ENCODE data around the gene DCUN1D2.

DCUN1D2 gene

DNA sequence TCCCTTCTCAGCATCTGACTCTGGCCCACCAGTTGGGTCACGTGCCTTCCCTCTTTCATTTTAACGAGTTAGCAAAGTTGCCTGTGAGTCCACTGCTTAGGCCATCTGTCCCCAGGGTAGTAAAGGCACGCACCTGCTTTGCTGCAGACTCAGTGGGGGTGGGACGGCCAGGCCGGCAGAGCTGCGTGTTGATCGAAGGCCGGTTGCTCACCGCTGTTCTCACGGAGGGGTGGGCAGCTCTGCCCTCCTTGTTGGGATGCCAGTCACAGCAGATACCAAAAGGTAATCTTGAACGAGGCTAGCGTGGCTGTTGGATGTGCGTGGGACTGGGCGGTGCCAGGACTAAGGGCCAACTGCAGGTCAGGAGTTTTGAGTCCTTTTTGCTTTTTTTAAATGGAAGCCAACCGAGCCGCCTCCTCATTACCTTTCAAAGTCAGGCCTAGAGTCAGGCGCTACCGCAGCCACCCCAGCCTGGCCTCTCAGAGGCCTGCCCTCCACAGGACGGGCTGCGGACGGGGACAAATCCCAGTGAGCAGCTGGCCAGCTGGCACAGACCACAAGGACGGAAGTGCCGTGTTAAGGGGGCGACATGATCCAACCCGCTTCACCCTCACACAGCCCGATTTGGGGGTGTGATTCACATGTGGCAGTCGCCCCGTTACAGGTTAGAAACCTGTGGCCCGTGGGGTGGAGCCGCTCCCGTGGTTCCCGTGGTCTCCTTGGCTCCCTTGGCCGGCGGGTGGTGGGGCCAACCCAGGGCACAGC is 57.8 kb downstream of the DCUN1D2 start:
- intact Hi-C loops (cut with DNase I; ENCODE audit: low total_unique reads) = no loop called here
- DNase-seq = no peak
- Histone ChIP-seq H3K4me3 (no peak overlapping the region), H3K36me3 (peaks cover 0 to 15% (median 0%) of the 10 kb centered on the region in 3 donors), H3K4me1 (no peaks in the 10 kb centered on the region), H3K27me3 (no peaks in the 10 kb centered on the region), H3K27ac (no peak overlapping the region), H3K9me3 (no peaks in the 10 kb centered on the region)
- TF ChIP-seq, protein P1, sequence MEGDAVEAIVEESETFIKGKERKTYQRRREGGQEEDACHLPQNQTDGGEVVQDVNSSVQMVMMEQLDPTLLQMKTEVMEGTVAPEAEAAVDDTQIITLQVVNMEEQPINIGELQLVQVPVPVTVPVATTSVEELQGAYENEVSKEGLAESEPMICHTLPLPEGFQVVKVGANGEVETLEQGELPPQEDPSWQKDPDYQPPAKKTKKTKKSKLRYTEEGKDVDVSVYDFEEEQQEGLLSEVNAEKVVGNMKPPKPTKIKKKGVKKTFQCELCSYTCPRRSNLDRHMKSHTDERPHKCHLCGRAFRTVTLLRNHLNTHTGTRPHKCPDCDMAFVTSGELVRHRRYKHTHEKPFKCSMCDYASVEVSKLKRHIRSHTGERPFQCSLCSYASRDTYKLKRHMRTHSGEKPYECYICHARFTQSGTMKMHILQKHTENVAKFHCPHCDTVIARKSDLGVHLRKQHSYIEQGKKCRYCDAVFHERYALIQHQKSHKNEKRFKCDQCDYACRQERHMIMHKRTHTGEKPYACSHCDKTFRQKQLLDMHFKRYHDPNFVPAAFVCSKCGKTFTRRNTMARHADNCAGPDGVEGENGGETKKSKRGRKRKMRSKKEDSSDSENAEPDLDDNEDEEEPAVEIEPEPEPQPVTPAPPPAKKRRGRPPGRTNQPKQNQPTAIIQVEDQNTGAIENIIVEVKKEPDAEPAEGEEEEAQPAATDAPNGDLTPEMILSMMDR (IDR thresholded peaks at IDR 0.05) = no peak

DNA sequence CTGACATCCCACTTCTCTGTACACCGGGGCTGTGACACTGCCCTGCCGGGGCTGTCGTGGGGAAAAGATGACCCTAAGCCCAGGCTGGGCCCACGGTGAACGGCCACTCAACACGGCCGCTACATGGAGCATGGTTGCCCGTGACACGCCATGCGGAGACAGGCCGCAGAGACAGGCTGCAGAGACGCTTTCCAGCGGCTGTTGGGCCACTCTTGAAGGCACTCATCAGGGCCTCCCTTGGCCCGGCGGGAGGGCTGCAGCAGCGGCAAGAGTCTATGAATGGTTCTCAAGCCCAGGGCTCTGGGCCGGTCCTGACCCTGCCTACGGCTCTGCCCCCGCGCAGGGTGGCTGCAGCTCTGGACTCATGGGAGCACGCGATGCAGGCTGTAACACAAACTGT is 59.3 kb downstream of the DCUN1D2 start:
- no peaks in the 10 kb centered on the region for H3K27me3 ChIP-seq
- H3K36me3 ChIP-seq = peaks cover 0 to 15% (median 0%) of the 10 kb centered on the region in 3 donors
- no peak for DNase-seq
- no peak overlapping the region for H3K4me3 ChIP-seq
- TF ChIP-seq, protein P1 (IDR thresholded peaks at IDR 0.05) = no peak
- H3K9me3 ChIP-seq = no peaks in the 10 kb centered on the region
- intact Hi-C loops (cut with DNase I; ENCODE audit: low total_unique reads) = no loop called here
- no peaks in the 10 kb centered on the region for H3K4me1 ChIP-seq
- H3K27ac ChIP-seq = no peak overlapping the region

DNA sequence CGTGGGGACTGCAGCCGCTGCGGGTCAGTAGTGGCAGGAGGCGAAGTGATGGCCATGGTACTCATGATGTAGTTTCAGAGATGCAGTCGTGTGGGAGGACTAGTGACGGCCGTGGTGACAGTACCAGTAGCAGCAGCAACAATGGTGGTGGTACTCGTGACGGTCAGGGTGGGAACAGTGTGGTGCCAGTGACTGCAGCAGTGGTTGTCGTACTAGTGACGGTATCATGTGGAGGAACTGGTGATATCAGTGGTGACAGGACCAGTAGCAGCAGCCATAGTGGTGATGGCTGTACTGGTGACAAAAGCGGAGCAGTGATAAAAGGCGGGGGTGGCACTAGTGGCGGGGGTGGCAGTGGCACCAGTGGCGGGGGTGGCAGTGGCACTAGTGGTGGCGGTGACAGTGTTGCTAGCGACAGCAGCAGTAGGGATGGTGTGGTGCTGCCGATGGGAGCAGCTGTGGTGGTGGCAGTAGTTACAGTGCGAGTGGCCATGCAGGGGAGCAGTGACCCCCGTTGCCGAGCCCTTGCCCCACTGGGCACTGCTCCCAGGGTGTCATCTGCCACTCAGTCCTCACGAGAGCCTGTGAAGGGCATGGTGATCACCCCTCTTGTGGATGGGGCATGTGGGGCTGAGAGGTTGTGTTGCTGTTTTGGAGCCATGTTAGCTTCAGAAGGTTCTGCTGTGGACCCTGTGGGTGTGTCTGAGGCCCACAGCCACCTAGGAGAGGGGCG is 60.0 kb downstream of the DCUN1D2 start:
- Histone ChIP-seq H3K36me3 (peaks cover 0 to 15% (median 0%) of the 10 kb centered on the region in 3 donors), H3K4me1 (no peaks in the 10 kb centered on the region), H3K27ac (no peak overlapping the region), H3K9me3 (no peaks in the 10 kb centered on the region), H3K4me3 (no peak overlapping the region), H3K27me3 (no peaks in the 10 kb centered on the region)
- no peak for DNase-seq
- TF ChIP-seq, protein P1 (IDR thresholded peaks at IDR 0.05) = no peak
- intact Hi-C loops (cut with DNase I; ENCODE audit: low total_unique reads) = no loop called here

DNA sequence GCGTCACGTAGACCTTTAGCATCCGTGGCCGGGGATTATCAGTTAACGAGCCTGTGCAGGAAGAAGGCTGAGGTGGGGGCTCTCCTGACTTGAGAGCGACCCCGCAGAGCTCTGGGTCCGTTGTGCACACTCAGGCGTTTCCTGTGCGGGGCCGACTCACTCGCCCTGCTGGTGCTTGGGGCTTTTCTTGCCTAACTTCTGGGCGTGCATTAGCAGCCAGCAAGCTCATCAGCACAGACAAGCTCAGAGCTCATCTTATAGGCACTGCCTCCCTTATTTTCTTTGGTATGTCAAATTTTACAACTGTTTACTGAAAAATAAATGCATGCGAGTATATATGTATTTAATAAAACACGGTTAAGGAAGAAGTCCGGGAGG is 60.9 kb downstream of the DCUN1D2 start:
- TF ChIP-seq, protein P1 (IDR thresholded peaks at IDR 0.05) = no peak
- Histone ChIP-seq H3K27ac (no peak overlapping the region), H3K27me3 (no peaks in the 10 kb centered on the region), H3K9me3 (no peaks in the 10 kb centered on the region), H3K4me1 (no peaks in the 10 kb centered on the region), H3K4me3 (no peak overlapping the region), H3K36me3 (peaks cover 0 to 15% (median 0%) of the 10 kb centered on the region in 3 donors)
- intact Hi-C loops (cut with DNase I; ENCODE audit: low total_unique reads) = no loop called here
- DNase-seq = no peak

DNA sequence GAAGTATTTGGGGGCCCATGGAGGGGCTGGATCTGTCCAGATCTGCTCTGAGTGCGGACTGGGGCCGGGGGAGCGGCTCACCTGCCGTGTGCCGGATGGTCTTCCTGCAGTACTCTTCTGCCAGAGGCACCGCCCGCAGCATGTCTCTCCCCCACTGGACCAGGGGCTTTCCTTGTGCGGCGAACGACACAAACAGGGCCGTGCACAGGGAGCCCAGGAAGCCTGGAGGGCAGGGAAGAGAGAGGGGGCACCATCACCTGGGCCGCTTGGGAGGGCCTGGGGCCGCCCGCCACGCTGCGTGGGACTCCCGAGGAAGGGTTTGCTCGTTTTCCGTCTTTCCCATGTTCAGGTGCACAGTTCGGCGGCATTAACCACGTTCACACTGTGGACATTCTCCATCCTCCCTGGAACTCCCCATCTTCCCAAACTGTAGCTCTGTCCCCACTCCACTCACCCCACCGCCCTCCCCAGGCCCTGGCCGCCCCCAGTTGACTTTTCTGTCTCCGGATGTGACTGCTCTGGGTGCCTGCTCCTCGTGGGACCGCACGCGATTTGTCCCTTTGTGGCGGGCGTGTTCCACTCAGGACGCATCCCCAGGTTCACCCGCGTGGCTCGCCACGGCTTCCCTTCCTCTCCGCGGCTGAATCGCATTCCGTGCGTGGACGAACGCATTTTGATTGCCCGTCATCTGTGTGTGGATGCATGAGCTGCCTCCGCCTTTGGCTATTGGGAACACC is 61.5 kb downstream of the DCUN1D2 start:
- no peak overlapping the region for H3K27ac ChIP-seq
- no peaks in the 10 kb centered on the region for H3K27me3 ChIP-seq
- intact Hi-C loops (cut with DNase I; ENCODE audit: low total_unique reads) = no loop called here
- no peaks in the 10 kb centered on the region for H3K9me3 ChIP-seq
- H3K4me3 ChIP-seq = no peak overlapping the region
- no peak for DNase-seq
- TF ChIP-seq, protein P1 (IDR thresholded peaks at IDR 0.05) = no peak
- no peaks in the 10 kb centered on the region for H3K4me1 ChIP-seq
- H3K36me3 ChIP-seq = peaks cover 0 to 15% (median 0%) of the 10 kb centered on the region in 3 donors

Measured in tibial artery (tissue), 4 donors.